ENCODE results near the gene MDC1. TPM values are rescaled to one million over a fixed set of nuclear protein-coding genes. Genes with fewer than 3 reads are reported as not detected.
"Not testable (repeated sequence)": the region's sequence is repeated elsewhere in the genome, so short reads cannot be mapped to it uniquely, and the experiment has no call there.

MDC1 gene
- total RNA-seq, 1 experiment from 2014 or later: 95.9 TPM

- ATAC-seq (no peak), DNase-seq (ENCODE audit: low spot score) (no peak)
- ChIA-PET POLR2A (interaction anchor here (0.7 kb wide), 1 partner anchor 982 kb away, joined by 3 read pairs; no protein-coding TSS in a partner anchor), CTCF (interaction anchor here (1.2 kb wide), 1 partner anchor 79 kb away, joined by 3 read pairs; no protein-coding TSS in a partner anchor)
- peaks cover 3% of the 10 kb centered on the region; the same call in 1 of the 2 replicates for H3K9me3 Mint-ChIP-seq
- H3K4me1 Mint-ChIP-seq: peaks cover 18% of the 10 kb centered on the region
- no peaks in the 10 kb centered on the region for H3K27me3 Mint-ChIP-seq (ENCODE audit: low read depth)
- H3K4me3 Mint-ChIP-seq: no peak overlapping the region
- no peak overlapping the region for H3K27ac Mint-ChIP-seq
- TF ChIP-seq ZNF425 (CRISPR knock-in tag; conservative IDR thresholded peaks at IDR 0.05): no peak
- H3K36me3 Mint-ChIP-seq: no peaks in the 10 kb centered on the region
Measured at GRCh38 chr6:30757261-30757904, 40.3 kb upstream of the MDC1 start.

GRCh38 chr6:30756405-30757003 is 39.4 kb upstream of the MDC1 start:
- H3K4me1 Mint-ChIP-seq: peaks cover 14% of the 10 kb centered on the region
- DNase-seq (ENCODE audit: low spot score); POLR2A ChIA-PET; H3K27ac Mint-ChIP-seq; ATAC-seq; H3K4me3 Mint-ChIP-seq; H3K27me3 Mint-ChIP-seq (ENCODE audit: low read depth); H3K9me3 Mint-ChIP-seq; H3K36me3 Mint-ChIP-seq: not testable (repeated sequence)
- CTCF ChIA-PET: interaction anchor here (1.2 kb wide), 1 partner anchor 78 kb away, joined by 3 read pairs; no protein-coding TSS in a partner anchor

- CTCF ChIA-PET: no interaction called here
- Mint-ChIP-seq H3K27me3 (ENCODE audit: low read depth) (no peaks in the 10 kb centered on the region), H3K36me3 (no peaks in the 10 kb centered on the region), H3K9me3 (no peaks in the 10 kb centered on the region), H3K4me3 (no peak overlapping the region), H3K4me1 (peaks cover 6% of the 10 kb centered on the region), H3K27ac (no peak overlapping the region)
- DNase-seq (ENCODE audit: low spot score) (no peak), ATAC-seq (no peak)
- POLR2A ChIA-PET: no interaction called here
- TF ChIP-seq GRHL2 (CRISPR knock-in tag; IDR thresholded peaks at IDR 0.05; ENCODE audit: insufficient replicate concordance, severe bottlenecking) (no peak), FOXK1 (CRISPR knock-in tag; IDR thresholded peaks at IDR 0.05) (no peak), PRRX2 (CRISPR knock-in tag; IDR thresholded peaks at IDR 0.05) (no peak), ZNF423 (CRISPR knock-in tag; IDR thresholded peaks at IDR 0.05) (no peak), TCF7 (CRISPR knock-in tag; IDR thresholded peaks at IDR 0.05; ENCODE audit: low read depth) (no peak), FOXJ3 (CRISPR knock-in tag; IDR thresholded peaks at IDR 0.05; ENCODE audit: borderline replicate concordance) (no peak)
Measured at GRCh38 chr6:30754631-30755030, 37.5 kb upstream of the MDC1 start.

- no peaks in the 10 kb centered on the region for H3K9me3 Mint-ChIP-seq
- H3K27ac Mint-ChIP-seq: no peak overlapping the region
- ChIA-PET POLR2A (interaction anchor here (1.8 kb wide), 1 partner anchor 10 kb away, joined by 5 read pairs; the partner anchor contains the start of gene FLOT1), CTCF (interaction anchor here (0.6 to 1.3 kb wide), 7 partner anchors 8 to 165 kb away, joined by 3 to 4 read pairs (median 3); partner anchors contain the start of genes DHX16, IER3 and VARS2)
- no peak overlapping the region for H3K4me3 Mint-ChIP-seq
- ATAC-seq: no peak; the same call in 1 of the 2 replicates
- no peak for DNase-seq (ENCODE audit: low spot score)
- peaks cover 14% of the 10 kb centered on the region for H3K4me1 Mint-ChIP-seq
- H3K36me3 Mint-ChIP-seq: no peaks in the 10 kb centered on the region
- no peaks in the 10 kb centered on the region; the same call in 1 of the 2 replicates for H3K27me3 Mint-ChIP-seq (ENCODE audit: low read depth)
- TF ChIP-seq NR2C2 (CRISPR knock-in tag; IDR thresholded peaks at IDR 0.05) (no peak), OVOL2 (CRISPR knock-in tag; IDR thresholded peaks at IDR 0.05; ENCODE audit: borderline replicate concordance) (no peak), FOXP4 (CRISPR knock-in tag; IDR thresholded peaks at IDR 0.05) (no peak), CBFB (CRISPR knock-in tag; IDR thresholded peaks at IDR 0.05; ENCODE audit: low read depth) (no peak), RELA (CRISPR knock-in tag; IDR thresholded peaks at IDR 0.05; ENCODE audit: borderline replicate concordance) (no peak), AFF4 (CRISPR knock-in tag; IDR thresholded peaks at IDR 0.05; ENCODE audit: borderline replicate concordance) (no peak), SOX15 (CRISPR knock-in tag; IDR thresholded peaks at IDR 0.05) (no peak), ERG (CRISPR knock-in tag; IDR thresholded peaks at IDR 0.05) (no peak), MLX (CRISPR knock-in tag; IDR thresholded peaks at IDR 0.05) (no peak)
Measured at GRCh38 chr6:30752157-30752927, 35.3 kb upstream of the MDC1 start.
